ENCODE measurements around the gene NAGS.
"Not testable (repeated sequence)": the region's sequence is repeated elsewhere in the genome, so short reads cannot be mapped to it uniquely, and the experiment has no call there.

NAGS gene

GRCh38 chr17:44004077-44004760, at the start of gene NAGS:
TSS of gene NAGS (plus strand) at chr17:44004622. CDS start at chr17:44004664, 42 bp downstream.
- DNase-seq: no peak

GRCh38 chr17:43956222-43956621, 48.2 kb upstream of the NAGS start:
- no peak for DNase-seq

- no peak for DNase-seq
These were observed 45.6 kb upstream of the NAGS start for GRCh38 chr17:43958748-43959352.

- not testable (repeated sequence) for DNase-seq
These were observed 43.1 kb upstream of the NAGS start for GRCh38 chr17:43961292-43961691.

GRCh38 chr17:43961954-43962353, 42.5 kb upstream of the NAGS start:
- no peak for DNase-seq

GRCh38 chr17:43962479-43962878, 41.9 kb upstream of the NAGS start:
- no peak for DNase-seq

- no peak for DNase-seq
These were observed 38.1 kb upstream of the NAGS start for GRCh38 chr17:43966276-43966675.

GRCh38 chr17:43967251-43967875, 37.1 kb upstream of the NAGS start:
- DNase-seq: no peak

GRCh38 chr17:43970366-43970765, 34.1 kb upstream of the NAGS start:
- no peak for DNase-seq

- DNase-seq: not testable (repeated sequence)
These were observed 33.0 kb upstream of the NAGS start for GRCh38 chr17:43971436-43971835.

GRCh38 chr17:43972444-43973212, 31.8 kb upstream of the NAGS start:
- not testable (repeated sequence) for DNase-seq

- no peak for DNase-seq
These were observed 29.8 kb upstream of the NAGS start for GRCh38 chr17:43974382-43975266.

- no peak for DNase-seq
These were observed 28.5 kb upstream of the NAGS start for GRCh38 chr17:43975898-43976297.

- no peak for DNase-seq
These were observed 27.2 kb upstream of the NAGS start for GRCh38 chr17:43976963-43977837.

- DNase-seq: no peak
These were observed 26.3 kb upstream of the NAGS start for GRCh38 chr17:43978078-43978477.

- no peak for DNase-seq
These were observed 25.4 kb upstream of the NAGS start for GRCh38 chr17:43979011-43979410.

- no peak for DNase-seq
These were observed 24.8 kb upstream of the NAGS start for GRCh38 chr17:43979671-43980070.

GRCh38 chr17:43982171-43982570, 22.3 kb upstream of the NAGS start:
- no peak for DNase-seq

GRCh38 chr17:43983196-43983514, 21.3 kb upstream of the NAGS start:
- no peak for DNase-seq

- no peak for DNase-seq
These were observed 20.7 kb upstream of the NAGS start for GRCh38 chr17:43983515-43984411.
